AG09319 (cell line): ENCODE measurements around the gene CEMP1.

Experiments
- DNase-seq: peaks from one replicate; pipeline ENCODE4 v3.0.0-alpha.2; 2010; ENCODE audit warnings: low read depth; ENCODE audit errors: extremely low read depth
- TF ChIP-seq, protein P1 (sequence below): IDR thresholded peaks from 2 replicates; pipeline ENCODE4 v1.5.1; 2011; ENCODE audit warnings: low read depth, mild to moderate bottlenecking, inconsistent platforms, low read length, moderate library complexity

CEMP1 gene

DNA sequence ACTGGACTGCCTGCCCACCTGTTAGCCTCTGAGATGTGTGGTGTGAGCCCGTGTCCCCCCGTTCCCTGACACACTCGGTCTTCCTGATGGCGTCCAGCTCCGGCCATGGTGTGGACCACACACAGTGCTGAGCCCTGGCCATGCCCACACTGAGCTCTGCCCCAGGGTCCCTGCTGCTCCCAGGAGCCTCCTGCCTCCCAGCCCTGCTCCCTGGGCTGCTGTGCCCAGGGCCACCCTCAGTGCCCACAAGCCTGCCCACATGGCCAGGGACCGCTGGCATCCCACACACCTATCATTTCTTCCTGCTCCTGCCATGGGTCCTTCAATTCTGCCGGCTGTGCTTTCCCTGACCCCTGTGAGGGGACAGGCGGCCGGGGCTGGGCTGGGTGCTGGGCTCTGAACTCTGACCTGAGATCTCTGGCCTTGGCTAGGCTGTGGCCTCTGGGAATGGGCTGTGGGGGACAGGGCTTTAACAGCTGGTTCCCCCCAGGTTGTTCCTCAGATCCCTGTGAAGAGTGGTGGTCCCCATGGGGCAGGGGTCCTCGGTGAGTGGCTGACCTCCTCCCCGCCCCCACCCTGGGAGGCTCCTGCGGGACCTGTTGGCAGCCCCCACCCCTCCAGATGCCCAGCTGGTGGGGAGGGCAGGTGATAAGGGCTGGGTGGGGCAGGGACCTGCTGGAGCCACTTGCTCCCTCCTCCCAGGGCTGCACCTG is 4.0 kb downstream of the CEMP1 start:
- TF ChIP-seq, protein P1, sequence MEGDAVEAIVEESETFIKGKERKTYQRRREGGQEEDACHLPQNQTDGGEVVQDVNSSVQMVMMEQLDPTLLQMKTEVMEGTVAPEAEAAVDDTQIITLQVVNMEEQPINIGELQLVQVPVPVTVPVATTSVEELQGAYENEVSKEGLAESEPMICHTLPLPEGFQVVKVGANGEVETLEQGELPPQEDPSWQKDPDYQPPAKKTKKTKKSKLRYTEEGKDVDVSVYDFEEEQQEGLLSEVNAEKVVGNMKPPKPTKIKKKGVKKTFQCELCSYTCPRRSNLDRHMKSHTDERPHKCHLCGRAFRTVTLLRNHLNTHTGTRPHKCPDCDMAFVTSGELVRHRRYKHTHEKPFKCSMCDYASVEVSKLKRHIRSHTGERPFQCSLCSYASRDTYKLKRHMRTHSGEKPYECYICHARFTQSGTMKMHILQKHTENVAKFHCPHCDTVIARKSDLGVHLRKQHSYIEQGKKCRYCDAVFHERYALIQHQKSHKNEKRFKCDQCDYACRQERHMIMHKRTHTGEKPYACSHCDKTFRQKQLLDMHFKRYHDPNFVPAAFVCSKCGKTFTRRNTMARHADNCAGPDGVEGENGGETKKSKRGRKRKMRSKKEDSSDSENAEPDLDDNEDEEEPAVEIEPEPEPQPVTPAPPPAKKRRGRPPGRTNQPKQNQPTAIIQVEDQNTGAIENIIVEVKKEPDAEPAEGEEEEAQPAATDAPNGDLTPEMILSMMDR = no peak
- DNase-seq = no peak

DNA sequence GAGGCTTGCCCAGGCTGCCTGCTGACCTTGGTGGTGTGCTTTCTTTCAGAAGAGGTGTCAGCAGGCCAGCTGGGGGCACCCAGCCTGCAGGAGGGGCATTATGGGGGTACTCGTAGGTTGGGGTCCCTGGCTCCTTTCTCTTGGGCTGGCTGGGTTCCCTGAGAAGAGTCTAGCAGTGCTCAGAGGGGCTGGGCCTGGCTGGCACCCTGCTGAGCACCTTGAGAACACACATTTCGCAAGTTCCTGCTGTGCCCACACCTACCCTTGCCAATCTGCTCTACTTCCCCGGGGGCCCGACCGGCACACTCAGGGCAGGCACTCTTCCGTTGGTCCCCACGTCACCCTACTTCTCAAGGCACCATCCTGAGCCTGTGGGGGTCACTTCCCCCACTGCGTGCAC is 5.1 kb downstream of the CEMP1 start:
- TF ChIP-seq, protein P1 = no peak
- DNase-seq = no peak

DNA sequence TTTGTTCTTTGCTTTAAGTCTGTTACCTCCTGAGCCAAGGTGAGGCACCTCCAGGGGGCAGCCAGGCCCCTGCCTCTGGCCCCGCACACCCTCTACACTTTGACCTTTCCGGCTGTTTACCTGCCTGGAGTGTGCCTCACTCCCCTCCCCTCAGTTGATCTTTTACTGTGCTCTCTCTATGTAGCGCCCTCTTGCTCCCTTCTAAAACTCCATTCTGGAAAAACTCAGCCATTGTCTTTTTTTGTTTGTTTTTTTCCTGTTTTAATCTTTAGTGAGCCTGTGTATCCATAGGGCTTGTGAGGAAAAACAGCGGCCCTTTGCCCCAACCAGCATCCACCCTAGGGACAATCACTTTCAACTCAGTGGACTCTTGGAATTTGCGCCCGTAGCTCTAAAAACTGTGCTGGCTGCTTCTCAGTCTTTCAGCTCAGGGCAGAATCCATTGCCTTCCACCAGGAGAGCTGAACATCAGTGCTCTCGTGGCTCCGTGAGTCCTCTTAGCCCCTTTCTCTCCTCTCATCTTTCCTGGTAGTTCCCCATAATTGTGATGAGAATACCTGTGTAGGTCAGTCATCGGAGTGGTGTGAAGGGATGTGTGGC is 6.8 kb downstream of the CEMP1 start:
- TF ChIP-seq, protein P1 = no peak
- no peak for DNase-seq

DNA sequence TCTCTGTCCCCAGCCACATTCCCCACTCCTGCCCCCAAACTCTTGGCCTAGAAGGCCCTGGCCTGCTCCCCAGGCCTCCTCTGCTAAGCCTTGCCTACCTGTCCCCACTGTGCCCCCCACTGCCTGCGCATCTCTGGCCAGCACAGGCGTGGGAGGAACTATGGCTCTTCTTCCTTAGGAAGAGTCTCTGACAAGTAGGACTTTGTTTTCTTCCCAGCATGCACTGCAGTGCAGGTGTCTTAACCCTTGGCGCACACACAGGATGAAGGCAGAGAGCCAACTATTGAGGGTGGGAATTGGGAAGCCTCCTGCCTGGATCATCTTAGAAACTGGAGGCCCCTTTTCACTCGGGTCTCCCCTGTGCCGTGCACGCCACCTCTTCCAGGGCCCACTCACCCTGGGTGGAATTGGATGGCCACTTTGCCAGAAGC is 7.4 kb downstream of the CEMP1 start:
- TF ChIP-seq, protein P1 = no peak
- no peak for DNase-seq

DNA sequence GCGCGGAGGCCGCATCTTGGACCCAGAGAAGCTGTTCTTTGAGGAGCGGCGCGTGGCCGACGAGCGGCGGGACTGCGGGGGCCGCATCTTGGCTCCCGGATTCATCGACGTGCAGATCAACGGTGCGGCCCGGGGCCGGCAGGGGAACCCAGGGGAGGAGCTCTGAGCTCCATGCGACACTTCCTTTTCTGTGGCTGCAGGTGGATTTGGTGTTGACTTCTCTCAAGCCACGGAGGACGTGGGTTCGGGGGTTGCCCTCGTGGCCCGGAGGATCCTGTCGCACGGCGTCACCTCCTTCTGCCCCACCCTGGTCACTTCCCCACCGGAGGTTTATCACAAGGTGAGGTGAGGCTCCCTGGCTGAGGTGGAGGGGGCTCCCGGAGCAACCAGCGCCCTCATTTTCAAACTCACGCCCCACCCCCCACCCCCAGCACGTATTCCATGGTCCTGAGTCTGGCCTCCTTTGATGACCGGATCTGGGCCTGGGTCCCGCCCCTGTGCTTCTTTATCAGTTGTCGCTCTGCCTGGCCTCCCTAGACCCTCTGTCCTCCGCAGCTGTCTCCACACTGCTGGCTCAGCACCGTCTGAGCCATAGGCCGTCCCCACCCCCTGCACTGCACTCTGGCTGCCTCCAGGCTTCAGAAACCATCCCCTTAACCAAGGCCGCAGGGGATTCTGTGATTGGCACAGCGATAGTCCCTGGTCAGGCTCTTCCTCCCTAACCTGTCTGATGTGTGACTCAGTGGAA is 10.2 kb downstream of the CEMP1 start:
- TF ChIP-seq, protein P1 = no peak
- no peak for DNase-seq

DNA sequence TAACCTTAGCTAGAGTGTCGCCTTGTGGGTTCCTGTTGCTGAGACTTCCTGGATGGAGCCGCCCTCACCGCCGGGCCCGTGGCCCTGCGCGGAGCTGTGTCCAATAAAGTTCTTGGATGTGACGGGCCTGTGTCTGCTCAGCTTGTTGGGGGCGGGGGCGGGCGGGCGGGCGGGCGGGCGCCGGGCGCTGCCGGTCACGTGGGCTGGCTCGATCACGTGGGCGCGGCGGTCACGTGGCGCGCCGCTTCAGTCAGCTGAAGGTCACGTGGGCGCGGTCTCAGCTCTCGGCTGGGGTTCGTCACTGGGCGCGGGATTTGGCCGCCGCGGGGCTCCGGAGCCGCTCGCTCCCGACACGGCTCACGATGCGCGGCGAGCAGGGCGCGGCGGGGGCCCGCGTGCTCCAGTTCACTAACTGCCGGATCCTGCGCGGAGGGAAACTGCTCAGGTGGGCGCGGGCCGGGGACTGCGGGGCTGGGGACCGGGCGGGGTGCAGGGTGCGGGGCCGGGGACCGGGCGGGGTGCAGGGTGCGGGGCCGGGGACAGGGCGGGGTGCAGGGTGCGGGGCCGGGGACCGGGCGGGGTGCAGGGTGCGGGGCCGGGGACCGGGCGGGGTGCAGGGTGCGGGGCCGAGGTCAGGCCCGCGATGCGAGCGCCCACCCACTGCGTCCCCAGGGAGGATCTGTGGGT is 11.0 kb downstream of the CEMP1 start, which contains the start of gene AMDHD2:
Gene AMDHD2 (plus strand): TSS at position 275 of the 687 bp plus-strand sequence. CDS start 88 bp downstream, at position 363.
- TF ChIP-seq, protein P1 = no peak
- peak; percentile 70 for DNase-seq
